ENCODE data around the gene TOM1L2. TPM values are rescaled to one million over a fixed set of nuclear protein-coding genes. Genes with fewer than 3 reads are reported as not detected.

TOM1L2 gene
- total RNA-seq, 1 donor from 2014 or later = 287 TPM

DNA sequence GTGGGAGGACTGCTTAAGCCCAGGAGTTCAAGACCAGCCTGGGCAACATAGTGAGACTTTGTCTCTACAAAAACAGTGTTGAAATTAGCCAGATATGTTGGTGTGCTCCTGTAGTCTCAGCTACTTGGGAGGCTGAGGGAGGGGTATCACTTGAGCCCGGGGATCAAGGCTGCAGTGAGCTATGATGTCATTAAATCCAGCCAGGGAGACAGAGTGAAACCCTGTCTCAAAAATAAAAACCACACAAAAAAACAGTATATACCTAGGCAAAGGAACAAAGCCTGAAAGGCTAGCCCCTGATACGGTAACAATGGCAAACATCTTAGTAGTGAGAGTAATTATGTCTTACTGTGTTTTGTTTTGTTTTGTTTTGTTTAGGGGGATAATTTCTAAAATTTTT, 38.0 kb downstream of the TOM1L2 start:
- intact Hi-C loops (cut with micrococcal nuclease) = no loop called here

DNA sequence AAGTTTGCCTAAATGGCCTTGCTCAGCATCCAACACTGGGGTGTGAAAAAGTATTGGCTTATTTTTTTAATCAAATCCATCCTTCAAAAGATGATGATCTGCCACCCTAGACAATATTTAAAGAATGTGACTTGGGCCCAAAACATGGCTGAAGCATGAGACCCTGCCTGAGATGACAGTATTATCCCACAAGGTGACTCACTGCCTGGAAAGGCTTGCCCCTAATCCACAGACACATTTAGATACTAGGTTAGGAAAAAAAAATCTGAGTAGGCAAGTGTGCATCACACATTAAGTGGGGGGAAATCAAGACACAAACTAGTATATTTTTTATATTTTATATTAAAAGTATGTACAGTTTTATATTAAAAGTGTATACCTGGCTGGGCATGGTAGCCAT, 38.4 kb downstream of the TOM1L2 start:
- DNase-seq = no peak
- no peak for ATAC-seq
- intact Hi-C loops (cut with micrococcal nuclease) = no loop called here

More for the DNA sequence above, 38.0 kb downstream of the TOM1L2 start:
- ATAC-seq (no peak), DNase-seq (no peak)

DNA sequence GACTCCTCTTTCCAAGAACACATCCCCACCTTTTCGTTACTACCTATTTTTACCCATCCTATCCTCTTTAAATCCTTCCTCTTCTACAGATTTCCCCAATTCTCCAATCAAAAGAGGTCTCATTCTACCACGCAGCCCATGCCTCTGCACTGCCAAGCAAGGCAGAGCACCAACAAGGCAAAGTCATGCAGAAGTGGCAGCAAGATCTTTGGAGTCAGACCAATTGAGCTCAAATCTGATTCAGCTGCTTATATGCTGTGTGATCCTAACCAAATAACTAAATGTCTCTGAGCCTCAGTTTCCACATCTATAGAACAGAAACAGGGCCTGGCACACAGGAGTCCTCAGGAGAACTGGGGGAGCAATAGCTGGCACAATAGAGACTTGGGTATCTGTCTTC, 41.0 kb downstream of the TOM1L2 start:
- intact Hi-C loops (cut with micrococcal nuclease) = no loop called here
- ATAC-seq (no peak), DNase-seq (no peak)

DNA sequence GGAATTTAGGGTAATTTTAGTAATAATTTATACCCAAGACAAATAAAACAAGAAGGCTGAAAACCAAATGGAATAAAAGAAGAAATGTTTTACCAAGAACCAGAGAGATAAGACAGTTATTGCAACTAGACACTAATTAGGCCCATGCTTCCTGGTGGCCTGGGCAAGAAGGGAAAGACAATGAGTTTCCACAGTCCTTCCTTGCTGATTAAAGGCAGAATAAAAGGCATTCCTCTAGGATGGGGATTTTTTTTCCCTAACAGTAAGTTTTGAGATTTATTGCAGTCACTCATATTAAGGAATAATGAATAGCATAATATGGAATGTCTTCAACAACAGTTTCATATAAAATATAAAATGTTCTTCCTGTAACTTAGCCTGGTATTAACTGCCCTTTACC, 41.5 kb downstream of the TOM1L2 start:
- DNase-seq (no peak), ATAC-seq (no peak)
- intact Hi-C loops (cut with micrococcal nuclease) = no loop called here

DNA sequence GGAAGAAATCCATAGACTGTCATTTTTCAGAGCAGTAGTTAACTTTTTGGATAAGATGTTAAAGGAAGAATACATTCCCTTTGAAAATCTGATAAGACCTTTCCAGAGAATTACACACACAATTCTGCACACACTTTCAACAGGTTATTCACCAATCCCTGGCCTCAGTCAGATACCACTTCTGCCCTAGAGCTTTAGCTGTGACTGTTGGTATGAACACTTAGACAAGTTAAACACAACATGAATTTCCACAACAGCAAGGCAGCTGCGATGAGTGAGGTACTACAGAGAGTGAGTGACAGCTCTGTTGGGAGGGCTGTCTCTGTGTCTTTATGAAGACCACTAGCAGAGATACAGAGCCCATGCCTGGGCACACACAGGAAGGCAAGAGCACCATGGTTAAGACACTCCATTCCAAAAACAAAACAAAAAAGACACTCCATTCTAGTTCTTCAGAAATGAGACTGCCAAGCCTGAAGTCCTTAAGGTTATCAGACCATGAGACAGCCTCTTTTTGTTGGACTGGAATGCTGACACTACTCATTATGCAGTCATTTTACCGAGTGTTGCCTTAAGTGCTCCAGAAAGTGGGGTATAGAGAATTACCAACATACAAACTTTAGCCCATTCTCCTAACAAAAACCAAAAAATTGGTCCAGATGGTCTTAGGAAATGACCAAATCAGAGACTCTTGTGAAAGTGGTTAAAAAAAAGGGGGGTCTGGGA, 42.4 kb downstream of the TOM1L2 start:
- intact Hi-C loops (cut with micrococcal nuclease) = loop anchor here (10.0 kb wide), 1 partner anchor 85 kb away; no protein-coding TSS in a partner anchor
- DNase-seq (no peak), ATAC-seq (peak; percentile 33)

DNA sequence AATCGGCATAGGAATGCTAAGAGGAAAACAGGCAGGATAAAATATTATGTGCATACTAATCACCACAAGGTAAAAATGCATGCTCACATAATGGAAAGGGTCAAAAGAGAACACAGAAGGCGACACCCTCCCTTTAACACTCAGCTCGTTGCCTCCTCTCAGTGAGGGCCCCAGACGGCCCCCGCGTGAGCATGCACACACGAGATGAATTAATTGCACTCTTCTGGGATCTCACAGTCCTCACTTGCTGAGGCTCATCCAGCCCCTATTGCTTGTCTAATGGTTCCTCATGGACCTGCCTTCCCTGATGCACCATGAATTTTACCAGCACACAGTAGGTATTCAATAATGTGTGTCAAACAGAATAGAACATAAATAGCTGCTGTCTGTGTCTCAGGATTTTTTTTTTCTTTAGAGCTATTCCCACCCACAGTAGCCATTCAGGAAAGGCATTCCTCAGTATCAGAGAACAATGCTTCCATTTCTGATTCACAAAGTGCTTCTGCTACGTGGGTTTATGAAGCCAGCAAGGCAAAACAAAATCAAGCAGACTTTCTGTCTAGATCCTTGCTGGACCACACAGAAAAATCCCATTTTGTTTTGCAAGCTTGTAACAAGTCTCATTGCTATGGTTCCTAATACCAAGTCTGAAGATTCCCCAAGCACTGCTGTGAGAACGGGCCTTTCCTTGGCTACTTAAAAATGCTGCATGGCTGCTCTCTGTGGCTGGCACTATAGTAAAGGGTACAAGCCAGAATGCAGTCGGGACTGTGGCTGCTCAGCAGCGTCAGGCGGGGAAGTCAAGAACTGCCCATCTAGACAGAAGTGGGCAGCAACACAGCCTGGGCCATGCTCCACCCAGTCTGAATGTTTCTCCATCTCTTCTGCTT, 43.6 kb downstream of the TOM1L2 start:
- intact Hi-C loops (cut with micrococcal nuclease) = loop anchor here (10.0 kb wide), 1 partner anchor 86 kb away; no protein-coding TSS in a partner anchor
- ATAC-seq (peak; percentile 57), DNase-seq (no peak)

DNA sequence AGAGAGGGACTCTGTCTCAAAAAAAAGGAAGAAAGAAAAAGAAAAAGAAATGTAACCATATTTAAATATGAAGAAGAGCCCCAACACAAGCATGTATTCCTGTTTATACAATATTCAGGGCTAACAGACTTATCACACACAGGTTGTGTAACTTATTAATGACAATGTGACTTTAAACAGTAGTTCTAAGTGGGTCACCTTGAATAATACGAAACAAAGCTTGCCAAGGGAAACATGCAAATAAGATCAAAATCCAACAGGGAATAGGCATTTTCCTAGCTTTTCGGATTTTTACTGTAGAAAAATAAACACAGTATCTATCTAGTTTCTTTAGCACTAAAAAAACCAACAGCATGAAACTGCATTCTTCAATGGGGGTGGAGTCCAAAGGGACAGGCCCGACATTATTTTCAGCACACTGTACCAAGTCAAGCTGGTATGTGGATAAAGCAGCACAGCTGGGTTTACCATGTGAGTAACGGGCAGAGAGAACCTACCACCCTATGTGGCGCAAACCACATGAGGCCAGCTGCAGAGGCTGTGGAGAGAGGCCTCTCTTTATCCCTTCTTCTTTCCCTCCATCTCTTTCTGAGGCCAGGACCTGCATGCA, 45.3 kb downstream of the TOM1L2 start:
- ATAC-seq (peak; percentile 33), DNase-seq (no peak)
- intact Hi-C loops (cut with micrococcal nuclease) = loop anchor here (10.0 kb wide), 1 partner anchor 88 kb away; no protein-coding TSS in a partner anchor

DNA sequence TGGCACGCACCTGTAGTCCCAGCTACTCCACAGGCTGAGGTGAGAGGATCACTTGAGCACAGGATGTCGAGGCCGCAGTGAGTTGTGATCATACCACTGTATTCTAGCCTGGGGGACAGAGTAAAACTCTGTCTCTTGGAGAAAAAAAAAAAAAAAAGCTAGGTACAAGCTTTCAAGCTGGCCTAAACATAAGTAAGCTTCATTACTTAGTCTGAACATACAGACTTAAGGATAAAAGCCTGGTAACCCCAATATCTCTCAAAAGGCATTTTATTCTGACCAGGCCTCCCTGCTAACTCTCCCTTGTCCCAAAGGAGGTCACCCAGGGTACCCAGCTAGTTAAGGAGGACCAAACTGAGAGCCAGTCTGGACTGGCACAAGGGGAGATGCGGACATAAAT, 46.2 kb downstream of the TOM1L2 start:
- ATAC-seq (no peak), DNase-seq (no peak)
- intact Hi-C loops (cut with micrococcal nuclease) = loop anchor here (10.0 kb wide), 1 partner anchor 89 kb away; no protein-coding TSS in a partner anchor

DNA sequence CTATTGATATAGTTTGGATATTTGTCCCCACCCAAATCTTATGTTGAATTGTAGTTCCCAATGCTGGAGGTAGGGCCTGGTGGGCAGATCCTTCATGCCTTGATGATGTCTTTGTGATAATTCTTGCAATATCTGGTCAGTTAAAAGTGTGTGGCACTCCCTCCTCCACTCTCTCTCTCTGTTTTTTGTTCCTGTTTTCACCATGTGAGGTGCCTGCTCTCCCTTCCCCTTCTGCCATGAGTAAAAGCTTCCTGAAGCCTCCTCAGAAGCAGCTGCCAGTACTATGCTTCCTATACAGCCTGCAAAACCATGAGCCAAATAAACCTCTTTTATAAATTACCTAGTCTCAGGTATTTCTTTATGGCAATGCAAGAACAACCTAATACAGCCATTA, 47.3 kb downstream of the TOM1L2 start:
- DNase-seq (no peak), ATAC-seq (no peak)
- intact Hi-C loops (cut with micrococcal nuclease) = loop anchor here (10.0 kb wide), 1 partner anchor 90 kb away; no protein-coding TSS in a partner anchor

DNA sequence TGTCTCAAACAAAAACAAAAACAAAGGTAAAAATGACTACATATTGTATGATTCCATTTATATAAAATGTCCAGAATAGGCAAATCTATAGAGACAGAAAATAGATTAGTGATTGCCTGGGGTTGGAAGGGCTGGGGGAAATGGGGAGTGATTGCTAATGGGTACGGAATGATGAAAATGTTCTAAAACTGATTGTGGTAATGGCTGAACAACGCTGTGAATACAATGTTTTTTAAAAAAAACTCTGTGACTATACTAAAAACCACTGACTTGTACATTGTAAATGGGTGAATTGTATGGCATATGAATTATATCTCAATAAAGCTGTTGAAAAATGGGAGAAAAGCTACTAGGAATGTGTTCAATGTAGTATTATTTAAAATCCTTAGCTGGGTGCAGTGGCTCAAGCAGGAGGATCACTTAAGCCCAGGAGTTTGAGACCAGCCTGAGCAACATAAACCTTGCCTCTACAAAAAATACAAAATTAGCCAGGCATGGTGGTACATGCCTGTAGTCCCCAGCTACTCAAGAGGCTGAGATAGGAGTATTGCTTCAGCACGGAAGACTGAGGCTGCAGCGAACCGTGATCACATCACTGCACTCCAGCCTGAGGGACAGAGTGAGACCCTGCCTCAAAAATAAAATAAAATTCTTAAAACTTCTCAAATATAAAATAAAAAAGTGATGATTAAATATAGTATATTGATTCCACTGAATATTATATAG, 47.9 kb downstream of the TOM1L2 start:
- ATAC-seq (no peak), DNase-seq (no peak)
- intact Hi-C loops (cut with micrococcal nuclease) = loop anchor here (10.0 kb wide), 1 partner anchor 91 kb away; no protein-coding TSS in a partner anchor

DNA sequence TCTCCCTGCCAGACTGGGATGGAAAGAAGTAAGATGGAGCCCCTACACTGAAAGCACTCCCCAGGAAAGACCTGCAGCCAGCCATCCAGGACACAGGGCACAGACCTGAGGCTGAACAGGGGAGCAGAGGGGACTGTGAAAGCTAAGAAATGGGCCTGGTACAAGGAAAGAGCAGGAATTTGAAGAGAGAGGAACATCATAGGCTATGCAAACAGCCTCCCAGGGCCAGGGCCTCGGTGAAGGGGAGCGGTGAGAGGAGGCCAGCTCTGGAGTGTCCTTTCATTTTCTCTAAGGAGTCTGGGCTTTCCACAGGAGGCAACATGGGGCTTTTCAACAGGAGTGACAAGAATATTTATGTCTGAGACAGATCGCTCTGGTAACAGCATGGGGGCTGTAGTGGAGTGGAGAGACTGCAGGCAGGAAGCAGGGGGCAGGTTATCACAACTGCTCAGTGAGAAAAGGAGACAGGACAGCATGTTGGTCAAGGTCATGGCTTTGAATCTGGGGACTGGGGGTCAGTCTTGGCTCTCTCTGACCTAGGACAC, 50.1 kb downstream of the TOM1L2 start:
- intact Hi-C loops (cut with micrococcal nuclease) = loop anchor here (10.0 kb wide), 1 partner anchor 93 kb away; no protein-coding TSS in a partner anchor
- ATAC-seq (peak; percentile 21), DNase-seq (no peak)

DNA sequence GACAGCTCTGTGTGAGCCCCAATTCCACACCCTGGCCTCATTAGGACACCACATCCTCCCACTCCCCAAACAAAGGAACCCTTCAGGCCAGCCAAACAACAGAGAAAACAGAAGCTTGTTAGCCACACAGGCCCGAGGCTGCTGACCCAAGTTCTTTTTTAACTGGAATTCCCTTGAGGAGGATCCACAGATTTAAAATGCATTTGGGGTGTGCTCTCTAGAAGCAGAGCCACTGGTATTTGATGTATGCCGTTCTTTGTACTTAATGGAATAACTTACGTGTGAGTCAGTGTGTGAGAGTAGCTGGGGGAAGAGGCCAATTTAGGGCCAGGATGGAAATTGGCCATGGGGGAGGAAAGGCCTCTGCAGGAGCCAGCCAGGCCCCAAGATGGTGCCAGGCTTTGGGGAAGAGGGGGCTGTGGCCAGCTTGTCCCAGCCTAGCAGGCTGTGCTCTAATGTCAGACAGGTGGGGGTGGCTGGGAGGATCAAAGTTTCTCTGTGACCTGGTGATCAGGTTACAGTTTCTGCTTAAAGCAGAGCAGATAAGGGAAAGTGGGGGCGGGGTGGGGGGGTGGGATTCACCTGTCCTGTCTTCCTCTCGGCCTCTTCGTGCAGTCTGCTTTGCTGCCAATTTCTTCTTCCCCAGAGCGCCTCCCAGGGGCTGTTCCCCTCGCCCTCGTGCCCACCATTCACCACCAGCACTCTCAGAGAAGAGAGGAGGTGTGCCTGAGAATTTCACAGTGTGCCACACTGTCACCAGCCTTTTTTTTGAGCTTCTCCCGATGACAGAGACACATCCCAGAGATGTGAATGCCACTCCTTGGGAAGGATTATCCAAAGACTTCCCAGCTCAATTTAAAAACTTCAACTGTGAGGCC, 50.8 kb downstream of the TOM1L2 start:
- peak; percentile 63 for ATAC-seq
- peak; percentile 51 for DNase-seq
- intact Hi-C loops (cut with micrococcal nuclease) = loop anchor here (10.0 kb wide), 1 partner anchor 93 kb away; no protein-coding TSS in a partner anchor

DNA sequence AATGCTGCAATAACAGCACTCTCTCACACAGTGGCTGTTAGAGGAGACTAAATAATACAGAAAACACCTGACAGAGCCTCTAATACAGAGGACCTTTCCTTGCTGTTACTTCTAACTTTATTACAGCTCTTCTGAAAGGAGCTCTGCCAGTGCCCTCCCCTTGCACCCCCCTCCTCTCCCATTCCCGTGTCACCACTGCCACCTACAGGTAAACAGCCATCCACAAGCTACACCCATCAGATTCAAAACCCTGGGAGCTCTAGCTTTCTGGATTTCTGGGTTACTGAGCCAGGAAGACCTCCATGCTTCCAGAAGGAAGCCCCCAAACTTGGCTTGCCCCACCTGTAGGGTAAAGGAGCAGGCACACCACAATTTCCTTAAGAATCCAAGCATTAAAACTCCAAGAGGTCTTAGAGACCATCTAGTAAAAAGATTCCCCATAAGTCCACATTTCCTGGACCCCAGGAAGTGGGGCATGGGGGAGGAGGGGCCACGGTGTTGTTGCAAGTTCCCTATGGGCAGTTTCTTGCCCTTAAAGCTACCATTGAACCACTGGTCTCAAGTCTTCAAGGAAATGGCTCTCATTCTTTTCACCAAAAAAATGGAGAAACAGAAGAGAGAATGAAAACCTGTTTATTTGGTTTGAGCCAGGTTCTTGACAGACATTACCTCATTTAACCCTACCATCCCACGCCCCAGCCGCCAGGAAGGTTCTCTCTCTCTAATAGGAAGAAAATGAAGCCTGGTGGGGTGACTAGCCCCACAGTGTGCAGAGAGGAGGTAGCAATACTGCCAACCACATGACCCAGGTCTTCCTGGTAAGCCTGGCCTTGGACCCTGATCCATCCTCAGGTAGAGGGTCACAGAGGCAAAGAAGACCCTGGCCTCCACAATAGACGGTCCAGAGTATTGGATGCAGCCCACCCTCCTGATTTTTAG, 52.8 kb downstream of the TOM1L2 start:
- intact Hi-C loops (cut with micrococcal nuclease) = loop anchor here (10.0 kb wide), 1 partner anchor 95 kb away; no protein-coding TSS in a partner anchor
- ATAC-seq (peak; percentile 60), DNase-seq (peak; percentile 69)

DNA sequence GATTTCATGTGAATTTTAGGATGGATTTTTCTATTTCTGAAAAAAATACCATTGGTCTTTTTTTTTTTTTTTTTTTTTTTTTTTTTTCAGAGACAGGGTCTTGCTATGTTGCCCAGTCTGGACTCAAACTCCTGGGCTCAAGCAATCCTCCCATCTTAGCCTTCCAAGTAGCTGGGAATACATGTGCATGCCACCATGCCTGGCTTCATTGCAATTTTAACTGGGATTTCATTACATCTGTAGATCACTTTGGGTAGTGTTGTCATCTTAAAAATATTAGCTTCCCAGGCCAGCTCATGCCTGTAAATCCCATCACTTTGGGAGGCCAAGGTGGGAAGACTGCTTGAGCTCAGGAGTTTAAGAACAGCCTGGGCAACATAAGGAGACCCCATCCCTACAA, 54.8 kb downstream of the TOM1L2 start:
- DNase-seq = no peak
- ATAC-seq = no peak
- intact Hi-C loops (cut with micrococcal nuclease) = no loop called here

DNA sequence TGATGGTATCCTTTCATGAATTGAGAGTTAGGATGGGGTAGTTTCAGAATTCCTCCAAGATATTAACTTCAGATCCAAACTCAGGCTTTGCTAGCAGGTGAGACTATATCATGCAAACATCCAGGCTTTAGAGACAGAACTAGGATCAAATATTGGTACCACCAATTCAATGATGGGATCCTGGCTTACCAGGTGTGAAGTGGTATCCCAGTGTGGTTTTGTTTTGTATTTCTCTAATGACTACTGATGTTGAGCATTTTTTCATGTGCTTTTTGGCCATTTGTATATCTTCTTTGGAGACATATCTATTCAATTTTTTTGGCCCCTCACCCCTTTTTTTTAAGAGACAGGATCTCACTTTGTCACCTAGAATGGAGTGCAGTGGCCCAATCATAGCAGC, 57.0 kb downstream of the TOM1L2 start:
- intact Hi-C loops (cut with micrococcal nuclease) = no loop called here
- ATAC-seq = no peak
- DNase-seq = no peak

DNA sequence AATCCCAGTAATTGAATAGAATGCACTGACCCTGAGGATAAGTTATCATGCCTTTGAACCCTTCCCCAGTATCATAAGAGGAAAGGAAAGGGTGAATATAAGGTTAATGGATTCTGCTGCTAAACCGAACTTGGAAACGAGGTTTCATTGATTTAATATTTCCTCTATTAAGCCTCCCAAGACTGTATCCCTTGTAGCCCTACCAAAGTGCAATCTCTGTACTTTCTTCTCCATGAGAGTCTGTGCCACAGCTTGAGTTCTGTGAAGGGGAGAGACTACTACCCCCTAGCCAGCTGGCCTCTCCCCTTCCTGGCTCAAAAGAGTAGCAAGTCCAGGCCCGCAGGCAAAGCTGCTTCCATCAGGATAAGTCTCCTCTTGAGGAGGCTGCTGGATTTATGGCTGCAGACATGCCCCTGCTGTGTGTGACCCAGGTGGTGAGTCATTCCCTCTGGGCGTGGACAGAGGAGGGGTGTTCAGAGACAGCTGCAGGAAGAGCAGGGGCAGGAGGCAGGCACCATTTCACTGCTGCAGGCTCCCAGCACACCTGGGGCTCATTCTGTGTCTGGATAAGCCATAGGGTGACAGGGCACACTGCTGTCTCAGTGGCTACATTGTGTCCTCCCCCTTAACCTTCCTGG, 58.4 kb downstream of the TOM1L2 start:
- DNase-seq (peak; percentile 62), ATAC-seq (peak; percentile 86)
- intact Hi-C loops (cut with micrococcal nuclease) = no loop called here

All from left ventricle myocardium superior (tissue), 1 donor.